Measurements from ENCODE around the gene ANAPC10. TPM values are rescaled to one million over a fixed set of nuclear protein-coding genes. Genes with fewer than 3 reads are reported as not detected.

The ANAPC10 gene
- total and polyA plus RNA-seq, 2 donors (not counting 3 experiments of a cell fraction or from before 2014, with no cell fraction given), result 15.7 to 24.0 TPM

- Histone ChIP-seq H3K36me3 (ENCODE audit: control insufficient read depth in 2 of 2, extremely low read depth in 1 of 2, insufficient read depth in 2 of 2, low read length in 2 of 2) (peaks cover 0 to 3% of the 10 kb centered on the region in 2 experiments), H3K9ac (replicated peaks; ENCODE audit: extremely low read depth, insufficient read depth, low read length) (no peak overlapping the region), H3K9me3 (replicated peaks; ENCODE audit: control insufficient read depth, insufficient read depth, low read length) (no peaks in the 10 kb centered on the region), H3K4me3 (replicated peaks in 1 of 3; ENCODE audit: insufficient read depth in 1 of 3, low read depth in 1 of 3, low read length in 3 of 3) (no peak overlapping the region), H3K4me1 (ENCODE audit: control insufficient read depth, extremely low read depth, insufficient read depth, low read length) (no peaks in the 10 kb centered on the region), H2AFZ (ENCODE audit: low read depth, low read length) (no peak overlapping the region), H3K9me1 (replicated peaks; ENCODE audit: control insufficient read depth, extremely low read depth, insufficient read depth, low read length) (no peaks in the 10 kb centered on the region), H3K27ac (ENCODE audit: insufficient read depth, low read depth, low read length) (no peak overlapping the region), H4K20me1 (replicated peaks; ENCODE audit: control insufficient read depth, extremely low read depth, insufficient read depth, low read length) (no peaks in the 10 kb centered on the region), H3K79me2 (ENCODE audit: control insufficient read depth, insufficient read depth, low read length) (no peaks in the 10 kb centered on the region), H3K4me2 (ENCODE audit: insufficient read depth, low read length) (no peak overlapping the region), H3K27me3 (ENCODE audit: control insufficient read depth in 2 of 2, insufficient read depth in 2 of 2, low read length in 2 of 2) (no peaks in the 10 kb centered on the region)
- intact Hi-C loops (cut with micrococcal nuclease), result no loop called here
- ChIA-PET POLR2A (no interaction called here), CTCF (no interaction called here)
- dilution Hi-C loops (cut with MboI; ENCODE audit: extremely low pct_ligation_motif_present, low sequenced_read_pairs), result no loop called here
- no peak for DNase-seq (ENCODE audit: low read depth, low spot score)
- no peak for FAIRE-seq
- no TSS peak for BruUV-seq (replicated peaks)
- TF ChIP-seq GATA2 (IDR thresholded peaks at IDR 0.05; ENCODE audit: insufficient read depth, insufficient read length, low read depth, low read length) (no peak), POLR2AphosphoS5 (IDR thresholded peaks at IDR 0.05; ENCODE audit: insufficient read depth, low read depth, low read length) (no peak), JUN (IDR thresholded peaks at IDR 0.05; ENCODE audit: borderline replicate concordance, insufficient read depth, insufficient read length, low read depth) (no peak), POLR2A (IDR thresholded peaks at IDR 0.05; ENCODE audit: low read depth, low read length) (no peak), EZH2 (IDR thresholded peaks at IDR 0.05; ENCODE audit: borderline replicate concordance, low read depth, low read length, severe bottlenecking) (no peak), MAX (IDR thresholded peaks at IDR 0.05; ENCODE audit: insufficient read depth, insufficient read length) (no peak), FOS (IDR thresholded peaks at IDR 0.05; ENCODE audit: borderline replicate concordance, insufficient read depth, low read length) (no peak), MYC (IDR thresholded peaks at IDR 0.05; ENCODE audit: low read depth, low read length) (no peak)
- TF ChIP-seq, protein P1, sequence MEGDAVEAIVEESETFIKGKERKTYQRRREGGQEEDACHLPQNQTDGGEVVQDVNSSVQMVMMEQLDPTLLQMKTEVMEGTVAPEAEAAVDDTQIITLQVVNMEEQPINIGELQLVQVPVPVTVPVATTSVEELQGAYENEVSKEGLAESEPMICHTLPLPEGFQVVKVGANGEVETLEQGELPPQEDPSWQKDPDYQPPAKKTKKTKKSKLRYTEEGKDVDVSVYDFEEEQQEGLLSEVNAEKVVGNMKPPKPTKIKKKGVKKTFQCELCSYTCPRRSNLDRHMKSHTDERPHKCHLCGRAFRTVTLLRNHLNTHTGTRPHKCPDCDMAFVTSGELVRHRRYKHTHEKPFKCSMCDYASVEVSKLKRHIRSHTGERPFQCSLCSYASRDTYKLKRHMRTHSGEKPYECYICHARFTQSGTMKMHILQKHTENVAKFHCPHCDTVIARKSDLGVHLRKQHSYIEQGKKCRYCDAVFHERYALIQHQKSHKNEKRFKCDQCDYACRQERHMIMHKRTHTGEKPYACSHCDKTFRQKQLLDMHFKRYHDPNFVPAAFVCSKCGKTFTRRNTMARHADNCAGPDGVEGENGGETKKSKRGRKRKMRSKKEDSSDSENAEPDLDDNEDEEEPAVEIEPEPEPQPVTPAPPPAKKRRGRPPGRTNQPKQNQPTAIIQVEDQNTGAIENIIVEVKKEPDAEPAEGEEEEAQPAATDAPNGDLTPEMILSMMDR (IDR thresholded peaks at IDR 0.05; ENCODE audit: extremely low read depth in 1 of 2, insufficient read depth in 1 of 2, low read depth in 1 of 2, low read length in 2 of 2), result no peak
Measured at GRCh38 chr4:145034727-145035211, 63.2 kb downstream of the ANAPC10 start.

All from endothelial cell of umbilical vein (primary cell).